CD4-positive, alpha-beta T cell treated with Interferon alpha-2 for 1 hour (primary cell): ENCODE data around the gene GNAZ.

Experiments used
- DNase-seq, 2 donors: peaks; one replicate each; pipeline ENCODE4 v3.0.0-alpha.2; 2020 to 2022

The GNAZ gene

GRCh38 chr22:23140385-23140784 is 70.1 kb downstream of the GNAZ start:
- no peak for DNase-seq

GRCh38 chr22:23142546-23143105 is 72.3 kb downstream of the GNAZ start:
- DNase-seq, result no peak

GRCh38 chr22:23143119-23143518 is 72.8 kb downstream of the GNAZ start:
- DNase-seq, result no peak

GRCh38 chr22:23144432-23144831 is 74.1 kb downstream of the GNAZ start:
- DNase-seq, result no peak

- DNase-seq, result peak; percentile 96
Measured at GRCh38 chr22:23144932-23145877, 74.9 kb downstream of the GNAZ start, which contains the start of gene RAB36. TSS of gene RAB36 (plus strand) at chr22:23145477. CDS start at chr22:23146617, 1,140 bp downstream.

- no peak for DNase-seq
Measured at GRCh38 chr22:23145878-23146470, 75.7 kb downstream of the GNAZ start.

- no peak for DNase-seq
Measured at GRCh38 chr22:23146478-23147205, 76.3 kb downstream of the GNAZ start.

- DNase-seq, result no peak
Measured at GRCh38 chr22:23147617-23148387, 77.5 kb downstream of the GNAZ start.

GRCh38 chr22:23149743-23150238 is 79.5 kb downstream of the GNAZ start:
- DNase-seq, result no peak

GRCh38 chr22:23150762-23151161 is 80.4 kb downstream of the GNAZ start:
- no peak for DNase-seq

- DNase-seq, result no peak
Measured at GRCh38 chr22:23151827-23152226, 81.5 kb downstream of the GNAZ start.

- DNase-seq, result peak in 1 of 2 donors; percentile 39
Measured at GRCh38 chr22:23152238-23153114, 82.2 kb downstream of the GNAZ start.

GRCh38 chr22:23153994-23154393 is 83.7 kb downstream of the GNAZ start:
- no peak for DNase-seq

GRCh38 chr22:23154461-23154860 is 84.1 kb downstream of the GNAZ start:
- DNase-seq, result no peak

- DNase-seq, result no peak
Measured at GRCh38 chr22:23155143-23155542, 84.8 kb downstream of the GNAZ start.

GRCh38 chr22:23155831-23156230 is 85.5 kb downstream of the GNAZ start:
- DNase-seq, result no peak

- DNase-seq, result no peak
Measured at GRCh38 chr22:23156286-23156685, 86.0 kb downstream of the GNAZ start.

- DNase-seq, result no peak
Measured at GRCh38 chr22:23157560-23158515, 87.5 kb downstream of the GNAZ start.

- no peak for DNase-seq
Measured at GRCh38 chr22:23158516-23159290, 88.4 kb downstream of the GNAZ start.
